GM19035 (cell line): ENCODE data around the gene KCNMA1.

Experiments used
- ATAC-seq: cut with Tn5 transposase; IDR thresholded peaks from one replicate; pipeline ENCODE4 v1.9.1; 2021; ENCODE audit not compliant: unreplicated experiment

KCNMA1 gene

GRCh38 chr10:77563638-77564270 is 73.9 kb downstream of the KCNMA1 start:
- no peak for ATAC-seq

GRCh38 chr10:77562742-77563141 is 74.9 kb downstream of the KCNMA1 start:
- no peak for ATAC-seq

GRCh38 chr10:77561991-77562390 is 75.6 kb downstream of the KCNMA1 start:
- ATAC-seq, result no peak

DNA sequence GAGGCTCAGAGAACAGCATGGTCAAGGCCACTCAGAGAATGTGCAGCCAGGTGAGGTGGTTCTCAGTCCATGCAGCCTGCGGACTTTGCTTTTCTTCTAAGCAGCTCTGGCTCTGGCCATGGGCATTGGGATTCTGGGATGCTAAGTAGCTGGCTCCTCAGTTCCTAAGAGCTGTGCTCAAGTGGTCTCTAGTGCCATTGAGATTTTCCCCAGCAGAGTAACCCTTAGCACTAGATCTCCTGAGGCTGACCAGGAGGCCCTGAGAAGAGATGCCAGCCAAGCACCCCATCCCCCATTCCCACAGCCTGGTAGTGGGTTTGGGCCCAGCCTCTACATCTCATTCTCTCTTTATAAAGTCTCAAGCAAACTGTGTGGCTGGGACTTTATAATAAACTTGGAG is 77.1 kb downstream of the KCNMA1 start:
- no peak for ATAC-seq

GRCh38 chr10:77560052-77560451 is 77.6 kb downstream of the KCNMA1 start:
- ATAC-seq, result no peak

DNA sequence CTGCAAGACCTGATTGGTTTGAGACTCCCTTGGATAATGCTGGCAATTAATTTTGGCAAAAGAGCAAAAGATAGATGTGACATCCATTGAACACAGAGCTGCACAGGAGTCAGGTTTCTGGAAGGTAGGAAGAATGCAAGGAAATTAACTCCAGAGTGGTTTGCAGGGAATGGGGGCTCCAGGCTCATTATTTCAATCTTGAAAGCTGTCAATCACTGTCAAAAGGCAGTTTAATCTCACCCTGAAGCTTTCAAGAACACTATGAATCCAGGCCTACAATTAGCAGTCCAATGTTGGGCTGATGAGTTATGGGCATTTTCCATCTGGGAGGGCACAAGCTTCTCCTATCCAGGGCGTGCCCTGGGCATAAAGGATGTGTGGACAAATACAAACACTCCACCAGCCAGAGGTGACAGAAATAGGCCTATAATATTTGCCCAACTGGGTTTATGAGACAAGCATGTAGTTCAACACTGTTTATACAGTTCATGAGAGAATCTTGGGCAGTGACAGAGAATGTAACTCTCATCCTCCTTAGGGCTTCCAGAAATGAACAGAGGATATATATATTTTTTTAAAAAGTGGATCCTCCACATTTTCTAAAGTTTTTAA is 80.5 kb downstream of the KCNMA1 start:
- no peak for ATAC-seq

DNA sequence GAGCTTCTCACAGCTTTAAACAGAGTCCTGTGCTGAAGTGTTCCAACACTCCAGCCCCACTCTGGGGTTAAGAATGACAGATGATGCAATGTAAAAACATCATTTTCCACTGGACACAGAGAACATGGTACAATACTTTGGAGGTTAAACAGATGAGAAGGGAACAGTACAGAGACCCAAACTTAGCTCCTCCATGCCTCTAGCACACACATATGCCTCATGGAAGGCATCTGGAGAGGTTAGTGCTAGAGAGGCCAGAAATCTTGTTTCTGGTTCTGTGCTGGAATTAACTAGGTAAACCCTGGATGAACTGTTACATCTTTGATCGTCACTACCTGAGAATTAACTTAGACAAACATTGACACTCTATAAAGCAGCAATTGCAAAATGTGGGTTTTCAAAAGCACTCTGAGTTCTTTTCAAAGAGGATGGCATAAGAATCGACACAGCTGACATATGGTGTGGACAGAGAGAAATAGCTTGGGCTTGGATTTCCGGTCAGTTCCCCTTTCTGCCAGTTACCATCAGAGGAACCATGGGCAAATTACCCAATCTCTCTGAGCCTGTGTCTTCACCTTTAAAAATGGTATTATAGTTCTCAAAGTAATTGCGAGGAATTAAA is 81.9 kb downstream of the KCNMA1 start:
- no peak for ATAC-seq

GRCh38 chr10:77554996-77555397 is 82.6 kb downstream of the KCNMA1 start:
- no peak for ATAC-seq

GRCh38 chr10:77553966-77554365 is 83.6 kb downstream of the KCNMA1 start:
- ATAC-seq, result no peak

- ATAC-seq, result no peak
Measured at GRCh38 chr10:77553311-77553710, 84.3 kb downstream of the KCNMA1 start.

DNA sequence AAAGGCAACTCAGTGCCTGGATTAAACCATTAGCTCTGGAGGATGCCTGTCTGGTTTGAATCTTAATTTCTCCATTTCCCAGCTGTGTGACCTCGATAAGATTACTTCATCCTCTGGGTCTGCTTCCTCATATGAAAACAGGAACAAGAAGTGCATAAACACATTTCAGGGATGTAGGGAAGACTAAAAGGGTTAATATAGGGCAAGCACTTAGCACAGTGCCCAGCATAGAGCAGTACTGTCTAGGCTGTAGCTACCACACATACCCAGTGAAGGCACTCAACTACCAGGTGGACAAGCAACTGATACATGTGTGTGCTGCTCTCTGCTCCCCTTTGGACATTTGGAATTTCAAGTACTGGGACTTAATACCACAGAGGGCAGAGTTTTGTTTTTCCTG is 85.4 kb downstream of the KCNMA1 start:
- ATAC-seq, result no peak

DNA sequence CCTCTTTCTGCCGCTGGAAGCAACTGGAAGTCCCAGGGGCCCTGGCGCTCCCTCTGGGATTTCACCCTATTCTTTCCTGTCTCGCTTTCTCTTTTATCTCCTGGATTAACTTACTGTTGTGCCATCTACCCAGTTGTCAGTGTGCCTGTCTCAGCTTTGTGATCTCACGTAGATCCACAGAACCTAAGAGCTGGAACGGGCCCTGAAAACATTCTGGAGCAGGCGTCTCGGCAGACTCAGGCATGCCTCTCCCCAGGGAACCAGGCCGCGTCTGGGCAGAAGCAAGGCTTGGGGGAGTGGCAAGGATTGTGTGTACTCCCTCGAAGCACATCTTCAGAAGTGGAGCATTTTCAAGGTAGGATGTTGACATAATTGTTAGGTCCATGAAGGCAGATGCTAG is 87.2 kb downstream of the KCNMA1 start:
- no peak for ATAC-seq

- no peak for ATAC-seq
Measured at GRCh38 chr10:77548671-77549070, 88.9 kb downstream of the KCNMA1 start.

DNA sequence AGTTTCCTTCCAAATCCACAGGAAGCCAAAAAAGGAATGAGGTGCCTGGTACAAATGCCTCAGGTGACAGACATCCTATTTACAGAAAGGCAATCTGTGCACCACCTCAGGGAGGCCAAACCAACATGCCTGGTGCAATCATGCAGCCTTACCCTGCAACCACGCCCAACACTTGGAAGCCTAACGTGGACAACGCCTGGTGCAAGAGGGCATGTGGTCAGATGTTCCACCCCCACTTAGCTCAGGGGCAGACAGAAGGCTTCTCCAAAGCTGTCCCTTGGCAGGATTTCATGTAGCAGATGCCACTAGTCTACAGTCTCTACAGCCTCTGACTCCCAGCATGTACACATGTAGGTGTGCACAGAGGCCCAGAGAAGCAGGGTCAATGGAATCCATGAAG is 89.5 kb downstream of the KCNMA1 start:
- ATAC-seq, result no peak

DNA sequence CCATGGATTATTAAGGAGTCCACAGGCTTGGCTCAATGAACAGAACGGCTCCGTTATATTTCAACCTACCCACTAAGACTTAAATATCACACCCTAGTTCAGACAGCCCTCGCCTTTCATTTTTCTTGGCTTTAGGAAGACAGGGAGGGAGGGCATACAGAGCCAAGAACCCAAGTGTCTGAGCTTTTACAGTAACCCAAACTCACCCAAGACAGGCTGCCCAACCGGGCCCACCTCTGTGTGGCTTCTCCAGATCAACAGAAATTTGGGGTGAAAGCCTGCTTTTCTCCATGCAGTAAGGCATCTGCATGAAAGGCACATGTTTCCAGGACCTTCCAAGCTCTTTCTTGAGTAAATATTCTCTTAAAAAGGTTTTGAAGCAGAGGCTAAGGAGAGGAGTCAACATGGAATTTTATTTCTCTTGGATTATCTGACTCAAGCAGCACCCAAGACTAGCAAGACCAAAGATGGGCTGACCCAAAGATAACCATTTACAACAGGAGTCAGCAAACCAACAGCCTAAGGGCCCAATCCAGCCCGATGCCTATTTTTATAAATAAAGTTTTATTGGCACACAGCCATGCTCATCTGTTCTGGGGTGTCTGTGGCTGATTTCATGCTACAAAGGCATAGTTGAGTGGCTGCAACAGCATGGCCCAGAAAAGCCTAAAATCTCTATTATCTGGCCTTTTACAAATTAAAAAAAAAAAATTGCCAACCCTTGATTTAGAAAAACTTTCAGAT is 90.1 kb downstream of the KCNMA1 start:
- no peak for ATAC-seq

GRCh38 chr10:77546042-77546441 is 91.6 kb downstream of the KCNMA1 start:
- ATAC-seq, result no peak

- no peak for ATAC-seq
Measured at GRCh38 chr10:77545585-77545984, 92.0 kb downstream of the KCNMA1 start.

GRCh38 chr10:77544617-77545016 is 93.0 kb downstream of the KCNMA1 start:
- no peak for ATAC-seq

- no peak for ATAC-seq
Measured at GRCh38 chr10:77542710-77543259, 94.8 kb downstream of the KCNMA1 start.

GRCh38 chr10:77541944-77542343 is 95.7 kb downstream of the KCNMA1 start:
- no peak for ATAC-seq

GRCh38 chr10:77541247-77541646 is 96.4 kb downstream of the KCNMA1 start:
- ATAC-seq, result no peak
